GM12878 (cell line): ENCODE measurements around the gene TRANK1.

Experiments
- BHLHE40 ChIP-seq, 2 experiments: fragments of 450-650 bp in 1 of 2; IDR thresholded peaks; 2 replicates each; pipeline ENCODE4 v1.6.1; 2011 to 2017; ENCODE audit warnings: low read depth in 2 of 2, borderline replicate concordance in 1 of 2, improper control_type of control experiment in 1 of 2, low read length in 1 of 2, mild to moderate bottlenecking in 1 of 2
- EP300 ChIP-seq, 2 experiments: fragments of 150-350 bp in 1 of 2; IDR thresholded peaks; 2 replicates each; pipeline ENCODE4 v1.6.1; 2011 to 2012; ENCODE audit warnings: low read depth in 2 of 2, low read length in 2 of 2, borderline replicate concordance in 1 of 2, improper control_type of control experiment in 1 of 2, inconsistent platforms in 1 of 2; ENCODE audit not compliant: control insufficient read depth in 1 of 2
- LARP7 ChIP-seq: fragments of 450-650 bp; IDR thresholded peaks from 2 replicates; pipeline ENCODE4 v1.6.1; 2017; ENCODE audit warnings: mild to moderate bottlenecking
- POLR2AphosphoS5 ChIP-seq: IDR thresholded peaks from 2 replicates; pipeline ENCODE4 v1.6.1; 2011; ENCODE audit warnings: mild to moderate bottlenecking, low read length, inconsistent platforms

GRCh38 chr3:36832406-36832805, 112.4 kb downstream of the TRANK1 start:
- TF ChIP-seq LARP7: no peak
- no peak for TF ChIP-seq BHLHE40 (IDR thresholded peaks at IDR 0.05; ENCODE audit: borderline replicate concordance in 1 of 2, low read depth in 2 of 2, low read length in 1 of 2)
- no peak for TF ChIP-seq EP300 (IDR thresholded peaks at IDR 0.05; ENCODE audit: borderline replicate concordance in 1 of 2, control insufficient read depth in 1 of 2, low read depth in 2 of 2, low read length in 2 of 2)
- TF ChIP-seq POLR2AphosphoS5: no peak
